ENCODE measurements around the gene ADRA2A.

Gene ADRA2A

GRCh38 chr10:111083222-111084095 lies 6.6 kb downstream of the ADRA2A start:
- DNase-seq = no peak

DNA sequence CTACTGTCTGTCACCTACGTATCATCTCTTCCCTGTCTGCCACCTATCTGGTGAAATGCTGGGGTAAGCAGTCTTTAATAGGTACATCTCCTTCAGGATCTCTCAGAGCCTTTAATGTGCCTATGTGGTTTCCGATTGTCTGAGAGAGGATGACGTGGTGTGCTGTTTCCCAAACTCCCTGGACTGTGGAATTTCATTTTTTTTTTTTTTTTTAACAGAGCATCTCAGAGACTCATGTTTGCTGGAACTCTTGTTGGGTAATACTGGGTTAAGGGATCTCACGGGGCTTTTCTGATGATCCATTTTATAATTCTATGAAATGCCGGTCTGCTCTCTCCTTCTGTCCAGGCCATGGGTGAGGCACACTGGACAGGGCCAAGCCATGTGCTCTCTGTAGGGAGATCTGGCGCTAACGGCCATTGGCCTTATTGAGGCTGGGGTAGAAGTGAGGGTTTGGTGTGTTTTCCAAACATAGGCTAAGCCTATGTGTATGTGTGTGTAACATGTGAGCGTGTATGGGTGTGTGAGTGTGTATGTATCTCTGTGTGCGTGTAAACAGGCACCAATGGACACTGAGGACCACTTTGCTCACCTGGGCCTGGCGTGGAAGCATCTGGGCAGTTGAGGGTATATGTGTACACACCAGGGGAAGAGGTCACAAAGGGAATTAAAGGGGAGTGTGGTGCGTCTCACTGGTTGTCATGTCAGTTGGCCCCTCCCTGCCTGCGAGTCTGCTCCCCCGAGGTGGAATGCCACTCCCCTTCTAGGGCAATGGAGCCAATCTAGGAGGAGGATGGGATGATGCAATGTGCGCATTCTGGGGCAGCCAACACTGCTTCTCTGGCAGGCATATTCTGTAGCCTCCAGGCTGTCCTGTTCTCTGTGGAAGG lies 7.8 kb downstream of the ADRA2A start:
- DNase-seq = no peak

GRCh38 chr10:111085690-111086353 lies 9.0 kb downstream of the ADRA2A start:
- DNase-seq = no peak

- no peak for DNase-seq
These were observed 9.7 kb downstream of the ADRA2A start for GRCh38 chr10:111086574-111086973.

DNA sequence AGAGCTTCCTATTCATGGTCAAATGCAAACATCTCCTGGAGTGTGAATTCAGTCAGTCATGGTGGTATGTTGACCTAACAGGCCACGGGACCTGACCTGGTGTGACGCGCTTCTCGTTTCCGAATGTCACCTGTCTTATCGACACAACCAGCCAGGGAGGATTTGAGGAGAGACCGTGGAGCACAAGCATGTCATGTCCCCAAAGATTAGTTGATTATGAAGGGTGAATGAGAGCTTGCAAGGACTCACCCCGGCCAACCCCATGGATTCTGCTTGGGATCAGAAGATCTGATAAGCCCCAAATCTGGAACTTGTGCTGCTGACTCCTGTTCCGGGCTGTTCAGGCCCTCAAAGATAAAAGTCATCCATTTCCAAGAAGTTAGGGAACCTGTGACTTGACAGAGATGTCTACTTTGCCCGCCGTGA lies 10.5 kb downstream of the ADRA2A start:
- no peak for DNase-seq

- no peak for DNase-seq
These were observed 11.2 kb downstream of the ADRA2A start for GRCh38 chr10:111087968-111088505.

- DNase-seq = no peak
These were observed 12.5 kb downstream of the ADRA2A start for GRCh38 chr10:111089293-111089692.

GRCh38 chr10:111091833-111092232 lies 15.0 kb downstream of the ADRA2A start:
- DNase-seq = no peak

GRCh38 chr10:111093741-111094380 lies 17.0 kb downstream of the ADRA2A start:
- no peak for DNase-seq

- DNase-seq = no peak
These were observed 22.0 kb downstream of the ADRA2A start for GRCh38 chr10:111098679-111099437.

- DNase-seq = no peak
These were observed 23.4 kb downstream of the ADRA2A start for GRCh38 chr10:111100198-111100597.

DNA sequence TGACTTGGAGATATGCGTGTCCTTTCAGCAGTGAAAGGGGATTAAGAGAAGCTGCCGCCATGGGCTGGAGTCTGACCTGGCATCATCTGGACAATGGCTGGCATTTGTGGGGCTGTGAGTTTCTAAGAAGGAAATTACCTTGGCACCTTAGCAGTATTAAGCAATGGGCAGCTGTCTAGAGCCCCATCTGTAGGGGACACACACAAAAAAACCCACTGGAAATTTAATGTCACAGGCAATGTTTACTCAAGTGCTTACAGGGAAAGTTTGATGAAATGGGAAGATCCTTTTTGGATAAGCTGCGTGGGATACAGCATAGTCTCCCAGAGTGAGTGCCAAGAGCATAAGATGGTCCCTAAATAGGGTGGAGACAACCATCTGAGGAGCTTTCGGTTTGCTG lies 25.0 kb downstream of the ADRA2A start:
- DNase-seq = no peak

DNA sequence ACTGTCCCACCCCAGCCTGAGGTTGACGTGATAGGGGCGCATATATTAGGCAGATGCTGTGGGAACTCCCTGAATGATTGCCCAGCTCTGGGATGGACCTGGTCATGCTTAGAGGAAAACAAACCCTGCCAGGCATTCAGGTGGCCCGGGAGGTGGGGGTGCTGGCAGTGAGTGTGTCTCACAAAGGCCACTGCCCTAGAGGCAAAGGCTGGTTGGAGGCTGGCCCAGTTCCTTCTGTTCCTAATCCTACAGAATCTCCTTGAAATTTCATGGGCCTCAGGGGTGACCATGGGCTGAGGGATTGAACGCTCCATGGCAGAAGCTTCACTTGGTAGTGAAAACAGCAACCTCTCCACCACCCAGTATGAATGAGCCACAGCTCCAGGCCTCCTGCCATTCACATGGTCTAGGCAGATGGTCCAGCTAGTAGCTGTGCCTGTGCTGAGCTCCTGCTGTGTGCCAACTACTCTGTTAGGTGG lies 25.6 kb downstream of the ADRA2A start:
- DNase-seq = no peak

DNA sequence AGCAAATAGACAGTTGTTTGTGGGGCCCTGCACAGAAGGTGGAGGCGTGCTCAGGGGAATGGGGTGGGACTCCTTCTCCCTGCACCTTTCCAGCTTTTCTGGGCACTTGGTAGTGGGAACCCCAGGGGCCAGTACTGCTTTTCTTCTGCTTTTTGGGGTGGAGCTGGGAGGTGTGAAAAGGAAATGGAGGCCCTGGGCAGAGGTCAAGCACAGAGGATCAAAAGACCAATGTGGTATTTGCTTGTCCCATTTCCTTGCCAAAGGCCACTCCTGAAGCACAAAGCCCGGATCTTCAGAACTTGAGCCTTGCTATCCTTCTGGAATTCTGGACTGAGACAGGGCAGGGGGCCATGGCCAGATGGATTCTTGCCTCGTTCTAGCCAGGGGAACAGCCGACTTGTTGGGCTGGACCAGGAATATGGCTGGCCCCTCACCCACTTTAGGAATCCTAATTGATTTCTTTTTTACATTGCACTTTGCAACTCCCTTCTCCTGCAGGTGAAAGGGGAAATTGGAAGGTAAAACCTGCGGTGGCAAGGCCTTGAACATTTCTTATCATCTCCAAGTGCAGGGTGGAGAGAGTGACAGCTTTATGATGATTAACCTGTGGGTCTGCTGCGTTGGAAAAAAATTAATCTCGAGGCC lies 26.5 kb downstream of the ADRA2A start:
- DNase-seq = no peak

DNA sequence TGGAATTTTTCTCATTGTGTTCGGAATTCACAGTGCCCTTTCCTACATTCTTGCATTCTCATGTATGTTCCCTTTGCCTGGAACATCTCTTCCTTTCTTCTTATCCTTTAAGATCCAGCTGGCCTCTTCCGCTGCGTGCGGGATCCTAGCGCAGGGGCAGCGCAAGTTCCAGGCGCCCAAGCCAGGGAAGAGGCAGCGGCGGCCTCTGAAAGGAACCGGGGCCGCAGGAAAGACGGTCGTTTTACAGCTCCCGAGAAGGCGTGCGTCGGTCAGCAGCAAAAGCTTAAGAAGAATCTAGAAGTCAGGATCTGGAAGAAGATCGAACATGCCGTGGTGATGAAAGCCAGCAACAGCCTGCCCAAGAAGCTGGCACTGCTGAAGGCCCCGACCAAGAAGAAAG lies 28.0 kb downstream of the ADRA2A start:
- DNase-seq = no peak

DNA sequence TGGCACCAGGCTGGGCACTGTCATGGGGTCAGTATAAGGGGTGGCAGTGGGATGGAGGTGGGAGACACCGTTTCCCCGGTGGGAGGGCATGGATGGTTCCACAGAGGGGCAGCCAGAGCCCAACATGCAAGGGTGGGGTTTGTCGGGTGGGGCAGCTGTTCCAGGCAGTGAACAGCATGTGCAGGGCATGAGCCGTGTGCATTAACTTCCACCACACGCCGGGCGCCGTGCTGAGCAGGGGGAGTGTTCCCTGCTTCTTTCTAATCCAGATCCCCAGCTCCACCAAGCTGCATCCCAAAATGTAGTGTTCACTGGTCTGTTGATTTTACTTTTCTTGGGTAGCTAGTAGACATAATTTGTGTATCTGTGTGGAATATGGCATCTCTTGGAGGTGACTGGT lies 29.3 kb downstream of the ADRA2A start:
- no peak for DNase-seq

GRCh38 chr10:111107023-111107422 lies 30.2 kb downstream of the ADRA2A start:
- DNase-seq = no peak

DNA sequence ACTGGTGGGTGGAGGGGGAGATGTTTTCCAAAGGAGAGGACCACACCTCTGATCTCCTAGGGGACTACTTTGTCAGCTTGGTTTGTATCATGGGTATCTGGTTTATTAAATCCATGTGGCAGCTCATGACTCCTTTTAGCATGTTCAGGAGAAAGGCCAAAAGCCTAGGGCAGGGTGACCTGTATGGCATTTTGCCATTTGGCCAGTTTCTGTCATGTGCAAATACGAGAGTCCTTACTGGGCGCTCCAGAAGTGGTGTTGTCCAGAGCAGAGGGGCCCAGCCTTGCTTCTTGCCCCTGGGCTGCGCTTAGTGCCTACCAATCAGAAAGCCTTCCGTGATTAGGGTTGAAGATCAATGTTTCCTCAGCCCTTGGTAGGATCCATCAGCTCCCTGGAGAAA lies 31.0 kb downstream of the ADRA2A start:
- DNase-seq = no peak

- no peak for DNase-seq
These were observed 31.6 kb downstream of the ADRA2A start for GRCh38 chr10:111108441-111108840.

- no peak for DNase-seq
These were observed 32.8 kb downstream of the ADRA2A start for GRCh38 chr10:111109501-111110242.

All from NCI-H2029 (cell line).